ENCODE results near the gene ARL6IP4. TPM values are rescaled to one million over a fixed set of nuclear protein-coding genes. Genes with fewer than 3 reads are reported as not detected.

ARL6IP4 gene
- total RNA-seq, 1 experiment from 2014 or later, result 162 TPM

DNA sequence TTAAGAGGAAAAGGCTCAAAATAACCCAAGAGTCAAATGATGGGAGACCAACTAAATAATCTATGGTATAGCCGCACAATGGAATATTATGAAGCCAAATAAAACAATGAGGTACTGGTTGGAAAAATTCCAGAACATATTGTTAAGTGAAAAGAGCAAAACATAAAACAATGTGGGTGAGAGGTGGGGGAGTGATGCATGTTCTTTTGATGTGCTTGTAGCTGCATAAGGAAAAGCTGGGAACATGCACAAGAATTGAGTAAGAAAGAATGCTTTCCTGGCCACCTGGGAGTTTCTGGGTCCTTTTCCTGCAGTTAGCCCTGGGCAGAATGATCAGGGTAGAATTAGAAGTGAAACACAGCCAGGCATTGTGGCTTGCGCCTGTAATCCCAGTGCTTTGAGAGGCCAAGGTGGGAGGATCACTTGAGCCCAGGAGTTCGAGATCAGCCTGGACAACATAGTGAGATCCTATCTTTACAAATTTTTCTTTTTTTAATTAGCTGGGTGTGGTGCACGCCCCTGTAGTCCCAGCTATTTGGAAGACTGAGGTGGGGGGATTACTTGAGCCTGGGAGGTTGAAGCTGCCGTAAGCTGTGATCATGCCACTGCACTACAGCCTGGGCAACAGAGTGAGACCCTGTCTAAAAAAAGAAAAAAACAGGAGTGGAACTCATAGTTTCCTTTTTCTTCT is 22.1 kb upstream of the ARL6IP4 start:
- TF ChIP-seq, protein P1, sequence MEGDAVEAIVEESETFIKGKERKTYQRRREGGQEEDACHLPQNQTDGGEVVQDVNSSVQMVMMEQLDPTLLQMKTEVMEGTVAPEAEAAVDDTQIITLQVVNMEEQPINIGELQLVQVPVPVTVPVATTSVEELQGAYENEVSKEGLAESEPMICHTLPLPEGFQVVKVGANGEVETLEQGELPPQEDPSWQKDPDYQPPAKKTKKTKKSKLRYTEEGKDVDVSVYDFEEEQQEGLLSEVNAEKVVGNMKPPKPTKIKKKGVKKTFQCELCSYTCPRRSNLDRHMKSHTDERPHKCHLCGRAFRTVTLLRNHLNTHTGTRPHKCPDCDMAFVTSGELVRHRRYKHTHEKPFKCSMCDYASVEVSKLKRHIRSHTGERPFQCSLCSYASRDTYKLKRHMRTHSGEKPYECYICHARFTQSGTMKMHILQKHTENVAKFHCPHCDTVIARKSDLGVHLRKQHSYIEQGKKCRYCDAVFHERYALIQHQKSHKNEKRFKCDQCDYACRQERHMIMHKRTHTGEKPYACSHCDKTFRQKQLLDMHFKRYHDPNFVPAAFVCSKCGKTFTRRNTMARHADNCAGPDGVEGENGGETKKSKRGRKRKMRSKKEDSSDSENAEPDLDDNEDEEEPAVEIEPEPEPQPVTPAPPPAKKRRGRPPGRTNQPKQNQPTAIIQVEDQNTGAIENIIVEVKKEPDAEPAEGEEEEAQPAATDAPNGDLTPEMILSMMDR (conservative IDR thresholded peaks at IDR 0.05), result no peak
- TF ChIP-seq EZH2 (IDR thresholded peaks at IDR 0.05; ENCODE audit: low read depth), result no peak
- Histone ChIP-seq H3K79me2 (ENCODE audit: low read depth) (no peaks in the 10 kb centered on the region), H3K4me1 (replicated peaks; ENCODE audit: insufficient read depth) (no peaks in the 10 kb centered on the region; the same call in 1 of the 2 replicates), H3K9me3 (ENCODE audit: insufficient read depth, low read depth) (no peaks in the 10 kb centered on the region), H3F3A (ENCODE audit: insufficient read depth, low read depth) (peaks cover 6% of the 10 kb centered on the region; the same call in 1 of the 2 replicates), H3K27me3 (ENCODE audit: insufficient read depth, low read depth) (no peaks in the 10 kb centered on the region), H2AFZ (no peak overlapping the region), H3K4me3 (no peak overlapping the region), H3K9me2 (ENCODE audit: insufficient read depth) (no peaks in the 10 kb centered on the region), H3K27ac (no peak overlapping the region), H3K4me2 (no peak overlapping the region), H3K36me3 (ENCODE audit: low read depth) (no peaks in the 10 kb centered on the region), H4K20me1 (ENCODE audit: insufficient read depth) (no peaks in the 10 kb centered on the region)
- BruUV-seq (replicated peaks), result no TSS peak
- ChIA-PET POLR2A (ENCODE audit: unreplicated experiment) (no interaction called here), CTCF (no interaction called here)
- DNase-seq, result no peak
- intact Hi-C loops (cut with micrococcal nuclease; ENCODE audit: unreplicated experiment), result no loop called here

DNA sequence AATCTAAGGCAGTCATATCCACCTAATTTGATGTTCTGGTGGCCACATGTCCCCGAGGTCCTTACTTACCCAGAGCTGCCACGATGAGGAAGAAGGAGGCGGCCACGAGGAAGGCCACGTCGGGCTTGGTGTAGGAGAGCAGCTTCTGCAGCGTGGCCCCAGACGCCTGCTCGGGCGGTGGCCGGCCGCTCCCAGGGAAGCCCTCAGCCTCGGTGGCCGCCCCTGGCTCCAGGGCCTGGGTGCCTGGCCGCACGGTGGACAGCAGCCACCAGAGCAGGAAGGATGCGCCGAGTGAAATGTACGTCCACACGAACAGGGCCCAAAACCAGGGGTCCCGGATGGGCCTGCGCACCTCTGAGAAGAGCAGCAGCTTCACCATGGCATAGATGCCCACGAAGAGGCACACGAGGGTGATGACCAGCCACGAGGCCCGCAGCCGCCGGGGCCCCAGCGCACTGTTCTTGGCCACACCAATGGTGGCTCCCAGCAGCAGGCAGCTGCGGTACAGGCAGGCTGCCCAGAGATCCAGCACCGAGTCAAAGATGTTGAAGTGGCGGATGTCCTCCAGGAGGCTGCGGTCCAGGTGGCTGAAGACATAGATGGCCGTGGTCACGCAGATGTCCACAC is 20.8 kb upstream of the ARL6IP4 start:
- H3K36me3 ChIP-seq (ENCODE audit: low read depth), result no peaks in the 10 kb centered on the region
- no peak for DNase-seq
- ChIA-PET CTCF (no interaction called here), POLR2A (ENCODE audit: unreplicated experiment) (no interaction called here)
- no peak overlapping the region for H3K4me2 ChIP-seq
- no peaks in the 10 kb centered on the region for H3K79me2 ChIP-seq (ENCODE audit: low read depth)
- no peaks in the 10 kb centered on the region for H3K9me3 ChIP-seq (ENCODE audit: insufficient read depth, low read depth)
- H3K4me1 ChIP-seq (replicated peaks; ENCODE audit: insufficient read depth), result no peaks in the 10 kb centered on the region; the same call in 1 of the 2 replicates
- H3K27me3 ChIP-seq (ENCODE audit: insufficient read depth, low read depth), result no peaks in the 10 kb centered on the region
- peaks cover 6% of the 10 kb centered on the region; the same call in 1 of the 2 replicates for H3F3A ChIP-seq (ENCODE audit: insufficient read depth, low read depth)
- H4K20me1 ChIP-seq (ENCODE audit: insufficient read depth), result no peaks in the 10 kb centered on the region
- intact Hi-C loops (cut with micrococcal nuclease; ENCODE audit: unreplicated experiment), result no loop called here
- H2AFZ ChIP-seq, result no peak overlapping the region
- no peaks in the 10 kb centered on the region for H3K9me2 ChIP-seq (ENCODE audit: insufficient read depth)
- no peak overlapping the region for H3K27ac ChIP-seq
- no peak overlapping the region for H3K4me3 ChIP-seq
- TF ChIP-seq, protein P1 (conservative IDR thresholded peaks at IDR 0.05), result no peak
- TF ChIP-seq EZH2 (IDR thresholded peaks at IDR 0.05; ENCODE audit: low read depth), result no peak
- no TSS peak for BruUV-seq (replicated peaks)

DNA sequence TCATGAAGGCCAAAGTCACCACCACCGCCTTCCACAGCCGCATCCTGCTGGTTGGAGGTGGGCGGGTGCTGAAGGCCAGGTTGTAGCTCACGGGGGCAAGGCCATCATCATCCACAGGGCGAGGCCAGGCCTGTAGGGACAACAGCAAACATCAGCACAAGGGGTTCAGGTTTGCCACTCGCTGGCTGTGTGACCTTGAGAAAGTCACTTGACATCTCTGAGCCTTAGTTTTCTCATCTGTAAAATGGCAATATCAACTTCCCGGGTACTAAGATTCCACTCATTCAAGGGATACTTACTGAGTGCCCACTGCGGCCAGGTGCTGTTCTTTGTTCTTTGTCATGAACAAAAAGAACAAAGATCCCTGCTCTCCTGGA is 20.3 kb upstream of the ARL6IP4 start:
- no peak overlapping the region for H3K4me3 ChIP-seq
- no peak overlapping the region for H3K4me2 ChIP-seq
- no peaks in the 10 kb centered on the region for H4K20me1 ChIP-seq (ENCODE audit: insufficient read depth)
- H3K27me3 ChIP-seq (ENCODE audit: insufficient read depth, low read depth), result no peaks in the 10 kb centered on the region
- no peaks in the 10 kb centered on the region for H3K79me2 ChIP-seq (ENCODE audit: low read depth)
- POLR2A ChIA-PET (ENCODE audit: unreplicated experiment), result no interaction called here
- CTCF ChIA-PET, result no interaction called here
- no peaks in the 10 kb centered on the region; the same call in 1 of the 2 replicates for H3K4me1 ChIP-seq (replicated peaks; ENCODE audit: insufficient read depth)
- H3F3A ChIP-seq (ENCODE audit: insufficient read depth, low read depth), result peaks cover 6% of the 10 kb centered on the region; the same call in 1 of the 2 replicates
- no TSS peak for BruUV-seq (replicated peaks)
- no peaks in the 10 kb centered on the region for H3K36me3 ChIP-seq (ENCODE audit: low read depth)
- no peak overlapping the region for H2AFZ ChIP-seq
- H3K27ac ChIP-seq, result no peak overlapping the region
- no peak for TF ChIP-seq EZH2 (IDR thresholded peaks at IDR 0.05; ENCODE audit: low read depth)
- TF ChIP-seq, protein P1 (conservative IDR thresholded peaks at IDR 0.05), result no peak
- H3K9me3 ChIP-seq (ENCODE audit: insufficient read depth, low read depth), result no peaks in the 10 kb centered on the region
- no peak for DNase-seq
- intact Hi-C loops (cut with micrococcal nuclease; ENCODE audit: unreplicated experiment), result no loop called here
- no peaks in the 10 kb centered on the region for H3K9me2 ChIP-seq (ENCODE audit: insufficient read depth)
